Measurements from ENCODE around the gene ACBD7.

Gene ACBD7

GRCh38 chr10:15091418-15091817 is 2.8 kb upstream of the ACBD7 start:
- DNase-seq (ENCODE audit: low read depth in 2 of 2): no peak

- no peak for DNase-seq (ENCODE audit: low read depth in 2 of 2)
Observed at GRCh38 chr10:15084502-15084922, 4.1 kb downstream of the ACBD7 start.

- no peak for DNase-seq (ENCODE audit: low read depth in 2 of 2)
Observed at GRCh38 chr10:15083674-15084501, 4.7 kb downstream of the ACBD7 start.

- no peak for DNase-seq (ENCODE audit: low read depth in 2 of 2)
Observed at GRCh38 chr10:15075421-15075820, 13.2 kb downstream of the ACBD7 start.

- no peak for DNase-seq (ENCODE audit: low read depth in 2 of 2)
Observed at GRCh38 chr10:15072358-15072757, 16.2 kb downstream of the ACBD7 start.

GRCh38 chr10:15069230-15069629 is 19.3 kb downstream of the ACBD7 start:
- DNase-seq (ENCODE audit: low read depth in 2 of 2): no peak

GRCh38 chr10:15068802-15069201 is 19.8 kb downstream of the ACBD7 start:
- DNase-seq (ENCODE audit: low read depth in 2 of 2): no peak

- DNase-seq (ENCODE audit: low read depth in 2 of 2): no peak
Observed at GRCh38 chr10:15067154-15067553, 21.4 kb downstream of the ACBD7 start.

- no peak for DNase-seq (ENCODE audit: low read depth in 2 of 2)
Observed at GRCh38 chr10:15060638-15061037, 27.9 kb downstream of the ACBD7 start.

GRCh38 chr10:15059914-15060313 is 28.7 kb downstream of the ACBD7 start:
- DNase-seq (ENCODE audit: low read depth in 2 of 2): no peak

- no peak for DNase-seq (ENCODE audit: low read depth in 2 of 2)
Observed at GRCh38 chr10:15058689-15059088, 29.9 kb downstream of the ACBD7 start.

- DNase-seq (ENCODE audit: low read depth in 2 of 2): no peak
Observed at GRCh38 chr10:15053061-15053460, 35.5 kb downstream of the ACBD7 start.

GRCh38 chr10:15052121-15052520 is 36.5 kb downstream of the ACBD7 start:
- DNase-seq (ENCODE audit: low read depth in 2 of 2): no peak

- DNase-seq (ENCODE audit: low read depth in 2 of 2): no peak
Observed at GRCh38 chr10:15049533-15049932, 39.0 kb downstream of the ACBD7 start.

- no peak for DNase-seq (ENCODE audit: low read depth in 2 of 2)
Observed at GRCh38 chr10:15046626-15047025, 42.0 kb downstream of the ACBD7 start.

- DNase-seq (ENCODE audit: low read depth in 2 of 2): no peak
Observed at GRCh38 chr10:15045380-15045779, 43.2 kb downstream of the ACBD7 start.

- no peak for DNase-seq (ENCODE audit: low read depth in 2 of 2)
Observed at GRCh38 chr10:15043674-15044073, 44.9 kb downstream of the ACBD7 start, which contains the start of gene OLAH. Gene OLAH (plus strand): TSS chr10:15043943. CDS start chr10:15047289, 3,346 bp downstream.

GRCh38 chr10:15038416-15038815 is 50.2 kb downstream of the ACBD7 start:
- DNase-seq (ENCODE audit: low read depth in 2 of 2): no peak

- DNase-seq (ENCODE audit: low read depth in 2 of 2): no peak
Observed at GRCh38 chr10:15037691-15038090, 50.9 kb downstream of the ACBD7 start.

GRCh38 chr10:15035385-15036301 is 52.9 kb downstream of the ACBD7 start:
- DNase-seq (ENCODE audit: low read depth in 2 of 2): no peak

GRCh38 chr10:15027741-15028140 is 60.8 kb downstream of the ACBD7 start:
- no peak for DNase-seq (ENCODE audit: low read depth in 2 of 2)
